Measurements from ENCODE around the gene KDM4D. TPM values are rescaled to one million over a fixed set of nuclear protein-coding genes. Genes with fewer than 3 reads are reported as not detected.
A peak's percentile ranks its signal among the peaks of the same experiment; 100 is the strongest.

The KDM4D gene
- total RNA-seq, 1 donor from 2014 or later = 3.2 TPM

DNA sequence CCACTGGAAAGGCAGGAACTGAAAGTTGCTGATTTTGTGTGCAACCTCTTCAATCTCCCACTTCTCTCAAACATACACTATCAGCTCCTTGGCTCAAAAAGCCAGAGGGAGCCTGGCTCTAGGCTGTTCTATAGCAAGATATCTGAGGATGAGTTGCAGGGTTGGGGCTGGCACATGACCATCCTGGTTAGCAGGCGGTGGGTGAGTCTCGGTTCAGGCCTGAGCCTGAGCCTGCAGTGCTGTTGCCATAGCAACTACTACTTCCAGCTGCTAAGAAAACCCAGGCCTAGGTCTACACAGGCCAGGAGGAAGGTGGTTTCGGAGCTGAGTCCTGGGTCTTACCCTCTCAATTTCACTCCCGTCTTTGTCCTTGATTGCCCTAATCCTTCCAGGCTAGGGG is 39.1 kb upstream of the KDM4D start:
- DNase-seq (ENCODE audit: low read depth, low spot score) = no peak
- peaks cover 38% of the 10 kb centered on the region for H3K4me1 Mint-ChIP-seq
- no peak overlapping the region for H3K4me3 Mint-ChIP-seq
- TF ChIP-seq, protein P1, sequence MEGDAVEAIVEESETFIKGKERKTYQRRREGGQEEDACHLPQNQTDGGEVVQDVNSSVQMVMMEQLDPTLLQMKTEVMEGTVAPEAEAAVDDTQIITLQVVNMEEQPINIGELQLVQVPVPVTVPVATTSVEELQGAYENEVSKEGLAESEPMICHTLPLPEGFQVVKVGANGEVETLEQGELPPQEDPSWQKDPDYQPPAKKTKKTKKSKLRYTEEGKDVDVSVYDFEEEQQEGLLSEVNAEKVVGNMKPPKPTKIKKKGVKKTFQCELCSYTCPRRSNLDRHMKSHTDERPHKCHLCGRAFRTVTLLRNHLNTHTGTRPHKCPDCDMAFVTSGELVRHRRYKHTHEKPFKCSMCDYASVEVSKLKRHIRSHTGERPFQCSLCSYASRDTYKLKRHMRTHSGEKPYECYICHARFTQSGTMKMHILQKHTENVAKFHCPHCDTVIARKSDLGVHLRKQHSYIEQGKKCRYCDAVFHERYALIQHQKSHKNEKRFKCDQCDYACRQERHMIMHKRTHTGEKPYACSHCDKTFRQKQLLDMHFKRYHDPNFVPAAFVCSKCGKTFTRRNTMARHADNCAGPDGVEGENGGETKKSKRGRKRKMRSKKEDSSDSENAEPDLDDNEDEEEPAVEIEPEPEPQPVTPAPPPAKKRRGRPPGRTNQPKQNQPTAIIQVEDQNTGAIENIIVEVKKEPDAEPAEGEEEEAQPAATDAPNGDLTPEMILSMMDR (conservative IDR thresholded peaks at IDR 0.05) = no peak
- H3K27ac Mint-ChIP-seq (ENCODE audit: unreplicated experiment) = peak overlapping the region; percentile 65
- no peaks in the 10 kb centered on the region for H3K27me3 Mint-ChIP-seq (ENCODE audit: low read depth)
- H3K9me3 Mint-ChIP-seq = peaks cover 4% of the 10 kb centered on the region
- H3K36me3 Mint-ChIP-seq (ENCODE audit: low read depth) = peaks cover 5% of the 10 kb centered on the region

DNA sequence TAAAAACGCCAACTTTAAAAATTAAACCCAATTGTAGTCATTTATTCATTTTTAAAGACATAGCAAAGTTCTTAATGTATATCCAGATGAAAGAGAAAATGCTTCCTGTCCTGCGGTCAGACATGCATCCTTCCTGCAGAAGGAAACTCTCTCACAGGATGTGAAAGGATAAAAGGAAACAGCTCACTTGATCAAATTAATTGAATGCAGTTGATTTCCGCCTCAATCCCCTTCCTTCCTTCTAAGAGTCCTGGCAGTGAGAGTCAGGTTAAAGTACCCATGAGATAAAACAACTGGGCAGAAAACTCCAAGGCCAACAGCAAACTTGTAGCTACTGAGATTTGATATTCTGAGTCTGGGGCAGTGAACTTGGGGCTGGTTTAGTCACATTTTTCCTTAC is 38.7 kb upstream of the KDM4D start:
- TF ChIP-seq, protein P1 (conservative IDR thresholded peaks at IDR 0.05) = no peak
- Mint-ChIP-seq H3K4me3 (no peak overlapping the region), H3K36me3 (ENCODE audit: low read depth) (peaks cover 5% of the 10 kb centered on the region), H3K9me3 (peaks cover 4% of the 10 kb centered on the region), H3K4me1 (peaks cover 35% of the 10 kb centered on the region), H3K27me3 (ENCODE audit: low read depth) (no peaks in the 10 kb centered on the region), H3K27ac (ENCODE audit: unreplicated experiment) (no peak overlapping the region)
- DNase-seq (ENCODE audit: low read depth, low spot score) = no peak

DNA sequence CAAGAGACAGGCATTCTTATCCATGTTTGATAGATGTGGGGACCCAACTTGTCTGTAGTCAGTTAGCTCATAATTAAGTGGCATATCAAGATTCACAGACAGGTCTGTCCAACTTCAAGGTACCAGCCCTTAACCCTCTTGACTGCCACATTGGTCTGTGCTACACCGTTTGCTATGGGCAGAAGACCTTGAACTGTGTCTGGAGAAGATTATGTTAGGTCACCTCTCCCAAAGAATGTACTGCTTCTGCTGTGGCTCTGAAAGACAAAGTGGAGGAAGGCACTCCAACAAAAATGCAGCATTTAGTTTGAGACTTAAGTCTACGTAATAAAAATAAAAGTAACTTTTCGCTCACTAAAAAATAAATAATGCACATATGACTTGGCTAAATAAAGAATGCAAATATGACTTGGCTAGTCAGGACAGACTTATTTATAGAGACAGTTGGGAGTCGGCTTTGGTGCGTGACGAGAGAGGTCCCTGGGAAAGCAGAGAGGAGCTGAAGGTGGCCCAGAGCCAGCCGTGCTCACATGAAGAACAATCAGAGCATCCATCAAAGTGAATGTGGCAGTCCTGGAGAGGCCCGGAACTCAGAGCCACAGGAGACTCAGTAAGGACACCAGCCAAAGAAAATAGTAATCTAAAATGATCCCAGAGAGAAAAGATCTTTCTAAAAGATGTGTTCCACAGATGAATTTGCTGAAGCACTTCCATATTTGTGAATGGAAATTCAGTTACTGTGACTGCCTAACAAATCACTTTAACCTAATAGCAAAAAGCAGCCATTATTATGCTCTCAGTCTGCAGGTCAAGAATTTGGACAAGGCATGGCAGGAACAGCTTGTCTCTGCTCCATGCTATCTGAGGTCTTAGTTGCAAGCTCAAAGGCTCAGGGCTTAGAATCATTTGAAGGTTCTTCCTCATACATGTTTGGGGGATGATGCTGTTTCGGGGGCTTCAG is 35.1 kb upstream of the KDM4D start:
- TF ChIP-seq, protein P1 (conservative IDR thresholded peaks at IDR 0.05) = no peak
- no peak for DNase-seq (ENCODE audit: low read depth, low spot score)
- no peaks in the 10 kb centered on the region for H3K36me3 Mint-ChIP-seq (ENCODE audit: low read depth)
- H3K27ac Mint-ChIP-seq (ENCODE audit: unreplicated experiment) = peak overlapping the region; percentile 78
- H3K27me3 Mint-ChIP-seq (ENCODE audit: low read depth) = no peaks in the 10 kb centered on the region
- no peak overlapping the region for H3K4me3 Mint-ChIP-seq
- peaks cover 37% of the 10 kb centered on the region for H3K4me1 Mint-ChIP-seq
- H3K9me3 Mint-ChIP-seq = no peaks in the 10 kb centered on the region

DNA sequence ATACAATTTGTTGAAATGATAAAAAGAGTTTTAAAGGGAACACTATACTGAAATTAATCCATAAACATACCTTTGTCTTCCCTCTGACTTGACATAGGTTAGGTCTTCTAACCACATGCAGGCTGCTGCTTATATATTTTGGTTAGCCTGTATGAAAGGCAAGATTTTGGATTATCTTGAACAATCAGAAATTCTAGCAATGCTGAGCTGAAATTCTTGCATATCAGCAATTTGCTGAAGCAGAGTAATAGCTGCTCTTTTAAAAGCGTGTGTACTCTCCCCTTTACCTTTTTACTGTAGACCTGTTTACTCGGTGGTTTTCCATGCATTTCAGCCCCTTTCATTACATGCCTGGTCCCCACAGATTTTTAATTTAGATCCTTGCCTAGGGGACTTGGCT is 34.2 kb upstream of the KDM4D start:
- no peak overlapping the region for H3K4me3 Mint-ChIP-seq
- no peaks in the 10 kb centered on the region for H3K9me3 Mint-ChIP-seq
- H3K27ac Mint-ChIP-seq (ENCODE audit: unreplicated experiment) = no peak overlapping the region
- H3K27me3 Mint-ChIP-seq (ENCODE audit: low read depth) = no peaks in the 10 kb centered on the region
- no peak for DNase-seq (ENCODE audit: low read depth, low spot score)
- H3K4me1 Mint-ChIP-seq = peaks cover 27% of the 10 kb centered on the region
- TF ChIP-seq, protein P1 (conservative IDR thresholded peaks at IDR 0.05) = no peak
- H3K36me3 Mint-ChIP-seq (ENCODE audit: low read depth) = no peaks in the 10 kb centered on the region

DNA sequence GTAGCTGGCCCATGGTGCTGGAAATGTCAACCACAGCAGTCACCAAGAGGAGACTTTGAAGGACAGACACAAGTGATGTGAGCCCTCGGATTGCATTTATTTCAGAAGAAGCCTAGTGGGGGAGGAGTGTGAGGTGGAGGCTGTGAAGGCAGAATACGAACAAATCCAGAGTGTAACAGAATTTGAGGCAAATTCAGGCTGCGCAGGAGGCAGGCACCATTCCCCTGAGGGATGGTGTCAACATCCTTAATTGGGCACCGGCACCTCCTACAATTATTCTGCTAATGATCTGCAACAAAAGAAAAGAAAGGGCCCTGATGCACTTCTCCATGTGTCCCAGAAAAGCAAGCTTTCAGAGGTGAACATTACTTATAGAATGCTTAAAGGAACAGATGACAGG is 32.4 kb upstream of the KDM4D start:
- H3K27ac Mint-ChIP-seq (ENCODE audit: unreplicated experiment) = no peak overlapping the region
- H3K36me3 Mint-ChIP-seq (ENCODE audit: low read depth) = no peaks in the 10 kb centered on the region
- peaks cover 11% of the 10 kb centered on the region for H3K4me1 Mint-ChIP-seq
- no peak for DNase-seq (ENCODE audit: low read depth, low spot score)
- H3K27me3 Mint-ChIP-seq (ENCODE audit: low read depth) = no peaks in the 10 kb centered on the region
- H3K9me3 Mint-ChIP-seq = no peaks in the 10 kb centered on the region
- TF ChIP-seq, protein P1 (conservative IDR thresholded peaks at IDR 0.05) = no peak
- H3K4me3 Mint-ChIP-seq = no peak overlapping the region

All from neural crest cell (in vitro differentiated cells).